Suppressor macrophage (primary cell): ENCODE measurements around the gene LHX2.

Experiments used
- DNase-seq, 4 experiments: peaks; one replicate each; pipeline ENCODE4 v3.0.0-alpha.2; 2020 to 2022

The LHX2 gene

DNA sequence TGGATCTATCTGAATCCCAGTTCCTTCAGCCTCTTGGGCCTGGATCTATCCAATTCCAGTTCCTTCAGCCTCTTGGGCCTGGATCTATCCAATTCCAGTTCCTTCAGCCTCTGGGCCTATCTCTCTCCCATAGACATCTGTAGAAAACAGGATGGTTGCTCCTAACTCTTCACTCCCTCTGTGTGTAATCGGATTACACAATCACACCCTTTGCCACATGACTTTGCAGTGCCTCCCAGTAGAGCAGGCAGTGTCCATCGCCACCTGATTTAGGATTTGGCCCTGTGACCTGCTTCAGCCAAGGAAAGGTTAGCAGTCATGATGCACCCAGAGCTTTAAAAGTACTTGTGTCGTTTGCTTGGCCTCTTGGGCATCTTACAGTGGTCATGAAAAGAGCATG, 56.7 kb downstream of the LHX2 start:
- no peak for DNase-seq

DNA sequence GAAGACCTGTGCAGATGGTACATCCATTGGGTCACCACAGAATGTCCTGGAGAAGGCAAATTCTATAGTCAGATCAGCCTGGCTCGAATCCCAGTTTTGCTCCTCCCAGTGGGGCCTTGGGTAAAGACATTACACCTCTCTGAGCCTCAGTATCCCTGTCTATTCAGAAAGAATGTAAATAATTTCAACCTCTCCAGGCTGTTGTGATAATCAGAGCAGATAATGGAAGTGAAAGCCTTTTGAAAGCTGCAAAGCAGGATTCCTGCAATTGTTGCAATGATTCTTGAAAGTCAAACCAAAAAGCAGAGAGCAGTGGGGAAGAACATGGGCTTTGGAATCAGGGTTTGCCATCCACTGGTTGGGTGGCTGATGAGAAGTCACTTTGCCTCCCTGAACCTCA, 63.2 kb downstream of the LHX2 start:
- no peak for DNase-seq

DNA sequence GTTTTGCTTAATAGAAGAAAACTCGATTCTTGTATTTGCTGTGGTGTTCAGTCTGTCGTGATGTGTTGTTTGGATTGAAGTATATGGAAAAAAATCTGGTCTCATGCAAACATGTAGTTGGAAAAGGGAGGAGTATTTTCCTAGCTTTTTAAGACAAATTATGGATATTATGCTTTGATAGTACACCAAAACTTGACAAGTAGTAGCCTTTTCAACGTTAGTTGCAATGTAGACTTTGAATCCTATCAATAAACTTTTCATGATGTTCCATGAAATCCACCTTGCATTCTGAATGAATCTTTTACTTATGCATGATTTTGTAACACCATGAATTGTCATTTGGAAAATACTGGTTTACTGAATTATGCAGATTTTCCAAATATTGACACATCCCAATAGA, 64.2 kb downstream of the LHX2 start:
- no peak for DNase-seq

DNA sequence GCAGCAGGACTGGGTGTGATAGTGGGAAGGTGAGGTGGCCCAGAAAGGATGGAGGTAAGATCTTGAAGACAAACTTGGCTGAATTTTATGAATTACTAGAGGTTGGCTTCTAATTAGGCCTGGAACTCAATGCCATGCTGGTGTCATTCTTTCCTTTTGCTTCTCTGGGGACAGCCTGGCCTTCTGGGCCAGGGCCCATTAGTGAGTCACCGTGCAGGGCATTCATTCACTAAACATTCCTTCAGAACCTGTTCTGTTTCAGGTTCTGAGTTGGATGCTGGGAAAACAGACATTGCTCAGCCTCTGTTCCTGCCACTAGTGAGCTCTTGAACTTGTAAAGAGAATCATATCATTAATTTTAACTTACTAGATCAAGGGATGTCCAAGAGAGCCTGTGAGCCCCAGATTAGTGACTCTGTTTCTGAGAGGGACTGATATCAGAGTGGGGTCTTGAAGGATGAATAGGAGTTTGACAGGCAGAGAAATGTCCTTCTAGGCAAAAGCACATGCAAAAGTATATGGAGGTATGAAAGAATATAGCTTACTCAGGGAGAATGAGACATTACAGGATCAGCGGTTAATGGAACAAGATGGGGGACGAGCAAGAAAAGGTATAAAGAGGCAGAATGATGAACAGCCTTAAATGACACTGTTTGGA, 66.5 kb downstream of the LHX2 start:
- DNase-seq = no peak

DNA sequence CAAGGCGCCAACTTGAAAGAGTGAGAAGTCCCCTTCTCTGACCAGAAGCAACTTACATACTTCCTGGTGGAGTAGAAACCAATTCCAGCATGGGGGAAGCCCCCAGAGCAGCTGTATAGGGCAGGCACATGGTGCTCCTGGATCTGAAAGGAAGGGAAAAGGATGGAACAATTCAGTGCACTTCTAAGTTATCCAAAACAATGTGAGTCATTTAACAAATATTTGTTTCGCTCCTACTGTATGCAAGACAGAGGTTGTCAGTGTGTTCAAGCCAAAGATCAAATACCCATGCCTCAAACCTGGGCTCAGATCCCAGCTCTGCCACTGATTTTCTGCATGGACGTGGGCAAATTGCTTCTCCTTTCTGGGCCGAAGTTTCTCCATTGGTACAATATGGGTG, 67.1 kb downstream of the LHX2 start:
- DNase-seq = no peak

DNA sequence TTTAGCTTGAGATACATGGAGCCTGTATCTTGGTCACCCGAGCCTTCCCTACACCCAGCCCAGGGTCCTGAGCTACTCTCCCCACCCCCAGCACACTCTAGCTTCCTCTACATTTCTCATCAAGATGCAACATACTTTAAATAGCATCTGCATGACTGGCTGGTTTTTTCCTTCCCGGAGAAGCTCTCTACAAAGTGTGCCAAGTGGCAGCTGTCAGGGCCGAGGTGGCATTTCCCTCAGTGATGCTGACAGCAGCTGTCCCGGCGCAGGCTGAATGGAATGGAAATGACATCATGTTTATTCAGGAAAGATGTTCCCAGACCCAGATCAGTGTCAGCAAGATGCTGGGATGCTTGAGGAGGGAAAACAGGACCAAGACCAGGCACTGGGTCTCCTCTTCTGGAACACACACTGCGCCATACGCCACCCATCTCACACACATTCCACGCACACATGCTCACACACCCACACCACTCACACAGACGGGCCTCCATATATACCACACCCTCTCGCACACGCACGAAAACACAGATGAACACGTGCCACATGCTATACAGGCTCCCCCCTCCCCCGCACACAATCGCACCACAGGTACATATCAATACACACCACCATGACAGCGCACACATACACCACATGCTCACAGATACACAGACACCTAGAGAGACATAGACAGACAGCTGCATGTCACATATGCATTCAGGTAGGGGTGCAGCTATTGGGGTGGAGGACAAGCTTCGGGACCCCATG, 67.8 kb downstream of the LHX2 start:
- no peak for DNase-seq

DNA sequence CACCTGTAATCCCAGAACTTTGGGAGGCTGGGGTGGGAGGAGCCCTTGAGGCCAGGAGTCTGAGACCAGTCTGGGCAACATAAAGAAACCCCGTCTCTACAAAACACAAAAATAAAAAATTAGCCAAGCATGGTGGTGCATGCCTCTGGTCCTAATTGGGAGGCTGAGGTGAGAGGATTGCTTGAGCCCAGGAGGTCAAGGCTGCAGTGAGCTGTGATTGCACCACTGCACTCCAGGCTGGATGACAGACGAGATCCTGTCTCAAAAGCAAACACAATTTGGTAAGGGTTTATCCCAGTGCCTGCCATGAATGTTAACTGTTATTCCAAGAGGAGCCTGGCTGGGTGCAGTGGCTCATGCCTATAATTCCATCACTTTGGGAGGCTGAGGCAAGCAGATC, 71.1 kb downstream of the LHX2 start:
- no peak for DNase-seq
